Central memory CD4-positive, alpha-beta T cell (primary cell): ENCODE measurements around the gene MED29.
A peak's percentile ranks its signal among the peaks of the same experiment; 100 is the strongest.

ENCODE experiments used
- DNase-seq: peaks from one replicate; pipeline ENCODE4 v3.0.0; 2022

Gene MED29

GRCh38 chr19:39399668-39400050 lies 8.5 kb downstream of the MED29 start:
- DNase-seq = no peak

DNA sequence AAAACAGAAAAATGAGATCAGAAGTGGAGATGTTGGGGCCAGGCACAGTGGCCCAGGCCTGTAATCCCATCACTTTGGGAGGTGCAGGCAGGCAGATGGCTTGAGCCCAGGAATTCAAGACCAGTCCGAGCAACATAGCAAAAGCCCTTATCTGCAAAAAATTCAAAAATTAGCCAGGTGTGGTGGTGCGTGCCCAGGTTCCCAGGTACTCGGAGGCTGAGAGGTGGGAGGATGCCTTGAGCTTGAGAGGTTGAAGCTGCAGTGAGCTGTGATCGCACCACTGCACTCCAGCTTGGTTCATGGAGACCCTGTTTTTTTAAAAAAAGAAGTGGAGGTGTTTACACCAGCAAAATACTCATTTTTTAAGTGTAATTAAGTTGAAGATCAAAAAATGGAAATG lies 8.9 kb downstream of the MED29 start:
- no peak for DNase-seq

GRCh38 chr19:39401070-39401548 lies 9.9 kb downstream of the MED29 start:
- no peak for DNase-seq

DNA sequence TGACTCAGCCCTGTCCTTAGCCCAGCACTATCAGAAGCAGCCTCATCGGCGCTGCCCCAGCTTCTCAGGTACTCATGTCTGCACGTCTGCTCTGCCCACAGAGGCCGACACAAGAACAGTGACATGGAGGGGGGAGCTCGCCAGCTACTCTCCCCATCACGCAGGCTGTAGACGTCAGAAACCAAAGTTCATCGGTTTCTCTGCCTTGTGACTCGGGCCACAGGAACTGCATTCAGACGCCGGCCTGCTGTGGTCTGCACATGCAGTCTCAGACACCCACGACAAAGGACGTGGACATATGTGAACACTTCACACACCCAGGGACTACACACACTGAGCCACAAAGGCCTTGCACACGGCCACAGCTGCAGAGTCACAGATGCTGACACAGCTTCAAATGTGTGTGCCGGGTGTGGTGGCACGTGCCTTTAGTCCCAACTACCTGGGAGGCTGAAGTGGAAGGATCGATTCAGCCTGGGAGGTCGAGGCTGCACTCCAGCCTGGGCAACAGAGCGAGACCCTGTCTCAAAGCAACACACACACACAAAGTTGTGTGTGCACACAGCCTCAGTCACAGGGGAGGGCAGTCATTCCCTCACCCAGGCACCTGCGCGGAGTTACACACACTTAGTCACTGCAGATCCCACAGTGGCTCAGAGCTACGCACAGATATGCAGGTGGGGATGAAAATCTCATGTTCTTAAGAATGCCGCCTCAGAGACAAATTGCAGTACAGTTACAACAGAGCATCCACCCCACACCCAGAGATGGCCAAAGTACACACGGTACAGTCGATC lies 10.6 kb downstream of the MED29 start:
- DNase-seq = peak; percentile 94

GRCh38 chr19:39402346-39403300 lies 11.4 kb downstream of the MED29 start:
- peak; percentile 77 for DNase-seq

- DNase-seq = peak; percentile 98
These were observed 12.4 kb downstream of the MED29 start for GRCh38 chr19:39403331-39404312.

GRCh38 chr19:39405261-39405957 lies 14.2 kb downstream of the MED29 start:
- DNase-seq = no peak

GRCh38 chr19:39405958-39406655 lies 14.9 kb downstream of the MED29 start:
- DNase-seq = peak; percentile 88

DNA sequence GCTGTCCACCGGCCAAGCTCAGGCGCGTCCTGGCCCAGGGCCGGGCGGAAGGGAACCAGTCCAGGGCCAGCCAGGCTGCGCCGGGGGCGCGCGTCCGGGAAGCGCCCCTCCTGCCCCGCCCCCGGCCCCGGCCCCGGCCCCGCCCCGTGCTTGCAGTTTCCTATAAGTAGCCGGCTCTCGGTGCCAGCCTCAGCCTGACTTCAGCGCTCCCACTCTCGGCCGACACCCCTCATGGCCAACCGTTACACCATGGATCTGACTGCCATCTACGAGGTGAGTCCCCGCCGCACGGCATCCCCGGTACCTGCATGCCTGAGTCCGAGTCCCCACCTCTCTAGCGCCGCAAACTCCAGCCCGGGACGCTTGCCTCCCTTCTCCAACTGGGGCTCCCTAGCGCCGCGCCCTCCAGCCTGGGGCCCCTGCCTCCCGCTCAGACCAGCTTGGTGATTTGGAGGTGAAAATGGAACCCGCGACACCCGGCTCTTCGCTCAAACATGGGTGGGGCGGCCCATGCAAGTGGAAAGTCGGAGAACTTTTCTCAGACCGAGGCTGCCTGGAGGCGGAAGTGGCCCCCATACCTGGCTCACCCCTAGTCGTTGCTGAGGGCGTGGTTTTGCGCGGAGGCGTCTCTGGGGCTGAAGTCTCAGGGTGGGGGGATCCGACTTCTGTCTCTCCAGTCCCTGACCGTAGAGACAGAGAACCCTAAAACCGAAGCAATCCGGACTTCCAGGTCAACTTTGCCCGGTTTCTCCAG lies 15.7 kb downstream of the MED29 start, which contains the start of gene ZFP36:
Gene ZFP36 (plus strand): TSS at position 192 of the 754 bp plus-strand sequence. CDS start 58 bp downstream, at position 250.
- DNase-seq = peak; percentile 85

- DNase-seq = no peak
These were observed 16.2 kb downstream of the MED29 start for GRCh38 chr19:39407410-39407659.

- peak; percentile 80 for DNase-seq
These were observed 16.6 kb downstream of the MED29 start for GRCh38 chr19:39407660-39408391.

DNA sequence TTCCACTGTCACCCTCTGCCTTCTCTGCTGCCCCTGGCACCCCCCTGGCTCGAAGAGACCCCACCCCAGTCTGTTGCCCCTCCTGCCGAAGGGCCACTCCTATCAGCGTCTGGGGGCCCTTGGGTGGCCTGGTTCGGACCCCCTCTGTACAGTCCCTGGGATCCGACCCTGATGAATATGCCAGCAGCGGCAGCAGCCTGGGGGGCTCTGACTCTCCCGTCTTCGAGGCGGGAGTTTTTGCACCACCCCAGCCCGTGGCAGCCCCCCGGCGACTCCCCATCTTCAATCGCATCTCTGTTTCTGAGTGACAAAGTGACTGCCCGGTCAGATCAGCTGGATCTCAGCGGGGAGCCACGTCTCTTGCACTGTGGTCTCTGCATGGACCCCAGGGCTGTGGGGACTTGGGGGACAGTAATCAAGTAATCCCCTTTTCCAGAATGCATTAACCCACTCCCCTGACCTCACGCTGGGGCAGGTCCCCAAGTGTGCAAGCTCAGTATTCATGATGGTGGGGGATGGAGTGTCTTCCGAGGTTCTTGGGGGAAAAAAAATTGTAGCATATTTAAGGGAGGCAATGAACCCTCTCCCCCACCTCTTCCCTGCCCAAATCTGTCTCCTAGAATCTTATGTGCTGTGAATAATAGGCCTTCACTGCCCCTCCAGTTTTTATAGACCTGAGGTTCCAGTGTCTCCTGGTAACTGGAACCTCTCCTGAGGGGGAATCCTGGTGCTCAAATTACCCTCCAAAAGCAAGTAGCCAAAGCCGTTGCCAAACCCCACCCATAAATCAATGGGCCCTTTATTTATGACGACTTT lies 17.4 kb downstream of the MED29 start:
- peak; percentile 61 for DNase-seq

GRCh38 chr19:39409208-39410016 lies 18.2 kb downstream of the MED29 start:
- DNase-seq = peak; percentile 86

- peak; percentile 81 for DNase-seq
These were observed 19.0 kb downstream of the MED29 start for GRCh38 chr19:39410017-39410830.

GRCh38 chr19:39410831-39411080 lies 19.6 kb downstream of the MED29 start:
- no peak for DNase-seq

GRCh38 chr19:39411081-39411831 lies 20.1 kb downstream of the MED29 start:
- DNase-seq = no peak

- peak; percentile 92 for DNase-seq
These were observed 20.6 kb downstream of the MED29 start for GRCh38 chr19:39411832-39412099.
